Suprapubic skin (tissue), 4 donors: ENCODE measurements around the gene CCDC33. TPM values are rescaled to one million over a fixed set of nuclear protein-coding genes. Genes with fewer than 3 reads are reported as not detected.

Experiments
- DNase-seq, 2 donors: peaks; one replicate each; pipeline ENCODE4 v3.0.0-alpha.2; 2019; ENCODE audit warnings: low spot score in 2 of 2
- H3K27ac ChIP-seq: fragments of 200-600 bp; sonication (generic); one replicate; pipeline ENCODE4 v1.5.1; 2019
- H3K27me3 ChIP-seq: fragments of 200-600 bp; sonication (generic); one replicate; pipeline ENCODE4 v1.5.1; 2019
- H3K36me3 ChIP-seq: fragments of 200-600 bp; sonication (generic); one replicate; pipeline ENCODE4 v1.5.1; 2019
- H3K4me1 ChIP-seq: fragments of 200-600 bp; sonication (generic); one replicate; pipeline ENCODE4 v1.5.1; 2019
- H3K4me3 ChIP-seq: fragments of 200-600 bp; sonication (generic); one replicate; pipeline ENCODE4 v1.5.1; 2019; ENCODE audit warnings: mild to moderate bottlenecking
- H3K9me3 ChIP-seq: fragments of 200-600 bp; sonication (generic); one replicate; pipeline ENCODE4 v1.5.1; 2019
- CTCF ChIP-seq, 2 donors: fragments of 200-600 bp in 1 of 2; fragments of 450-650 bp in 1 of 2; sonication (generic) in 1 of 2; IDR thresholded peaks; one replicate each; pipeline ENCODE4 v1.5.1; 2016 to 2019; ENCODE audit warnings: antibody characterized with exemption in 2 of 2, mild to moderate bottlenecking in 1 of 2, moderate library complexity in 1 of 2
- EP300 ChIP-seq: sonication (generic); formaldehyde crosslinking; IDR thresholded peaks from one replicate; pipeline ENCODE4 v1.6.1; 2017; ENCODE audit warnings: antibody characterized with exemption
- POLR2A ChIP-seq, 2 donors: fragments of 450-650 bp; IDR thresholded peaks; one replicate each; pipeline ENCODE4 v1.6.1; 2017; ENCODE audit warnings: antibody characterized with exemption in 2 of 2, mild to moderate bottlenecking in 2 of 2, moderate library complexity in 2 of 2
- POLR2AphosphoS5 ChIP-seq, 3 donors: sonication (generic); formaldehyde crosslinking; IDR thresholded peaks; one replicate each; pipeline ENCODE4 v1.6.1; 2017; ENCODE audit warnings: antibody characterized with exemption in 3 of 3
- WGBS: methylation state at CpG from one replicate; pipeline ENCODE4 v1.1.5; 2018; 5-methylcytosine and 5-hydroxymethylcytosine counted together
- total RNA-seq, 4 donors: library from RNA; depleted of rRNA; stranded (reverse); fragments of >200 nt; gene quantifications; one replicate each; pipeline ENCODE4 v1.1.0, GENCODE V29; 2016

CCDC33 gene
- total RNA-seq, 4 donors from 2014 or later: 0.60 TPM; not detected in 3

GRCh38 chr15:74261041-74261440 is 24.9 kb downstream of the CCDC33 start:
- WGBS: 87% methylated on average over 3 of the region's 3 CpGs

GRCh38 chr15:74261685-74262084 is 25.6 kb downstream of the CCDC33 start:
- H3K4me1 ChIP-seq: no peaks in the 10 kb centered on the region
- WGBS: 79% methylated on average over 5 of the region's 8 CpGs
- DNase-seq: no peak
- H3K27me3 ChIP-seq: peaks cover 72% of the 10 kb centered on the region
- H3K4me3 ChIP-seq: no peak overlapping the region
- no peak overlapping the region for H3K27ac ChIP-seq
- H3K36me3 ChIP-seq: no peaks in the 10 kb centered on the region
- TF ChIP-seq POLR2A (IDR thresholded peaks at IDR 0.05): no peak
- no peak for TF ChIP-seq CTCF (IDR thresholded peaks at IDR 0.05)
- TF ChIP-seq POLR2AphosphoS5 (IDR thresholded peaks at IDR 0.05): no peak
- no peak for TF ChIP-seq EP300
- no peaks in the 10 kb centered on the region for H3K9me3 ChIP-seq

More at GRCh38 chr15:74261041-74261440, 24.9 kb downstream of the CCDC33 start:
- DNase-seq: no peak
- Histone ChIP-seq H3K4me1 (no peaks in the 10 kb centered on the region), H3K4me3 (no peak overlapping the region), H3K36me3 (no peaks in the 10 kb centered on the region), H3K27me3 (peaks cover 69% of the 10 kb centered on the region), H3K9me3 (no peaks in the 10 kb centered on the region), H3K27ac (no peak overlapping the region)
- no peak for TF ChIP-seq POLR2A (IDR thresholded peaks at IDR 0.05)
- no peak for TF ChIP-seq CTCF (IDR thresholded peaks at IDR 0.05)
- TF ChIP-seq POLR2AphosphoS5 (IDR thresholded peaks at IDR 0.05): no peak
- TF ChIP-seq EP300: no peak

- H3K27me3 ChIP-seq: peaks cover 73% of the 10 kb centered on the region
- H3K4me1 ChIP-seq: no peaks in the 10 kb centered on the region
- H3K9me3 ChIP-seq: no peaks in the 10 kb centered on the region
- H3K36me3 ChIP-seq: no peaks in the 10 kb centered on the region
- 90% methylated on average over 2 of the region's 2 CpGs for WGBS
- H3K27ac ChIP-seq: no peak overlapping the region
- no peak for TF ChIP-seq CTCF (IDR thresholded peaks at IDR 0.05)
- TF ChIP-seq EP300: no peak
- no peak for TF ChIP-seq POLR2A (IDR thresholded peaks at IDR 0.05)
- TF ChIP-seq POLR2AphosphoS5 (IDR thresholded peaks at IDR 0.05): no peak
- no peak for DNase-seq
- H3K4me3 ChIP-seq: no peak overlapping the region
Measured at GRCh38 chr15:74262151-74262550, 26.0 kb downstream of the CCDC33 start.

DNA sequence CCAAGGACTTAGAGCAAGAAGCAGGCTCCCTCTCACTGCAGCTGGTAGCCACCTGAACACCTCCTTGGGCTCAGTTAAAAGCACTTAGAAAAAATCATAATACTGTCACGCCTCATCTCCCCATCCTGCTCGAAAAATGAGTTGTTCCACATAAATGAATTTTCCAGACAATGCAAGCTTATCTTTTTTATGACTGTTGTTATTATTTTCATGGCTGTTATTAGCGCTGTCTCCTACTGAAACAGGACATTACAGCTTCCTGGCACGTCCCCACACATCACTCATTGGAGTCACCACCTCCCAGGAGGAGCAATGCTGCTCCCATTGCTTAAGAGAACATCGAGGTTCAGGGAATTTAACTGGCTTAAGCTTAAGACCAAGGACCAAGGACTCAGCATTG is 26.5 kb downstream of the CCDC33 start:
- 55% methylated on average over 5 of the region's 5 CpGs for WGBS
- no peak overlapping the region for H3K27ac ChIP-seq
- H3K4me1 ChIP-seq: no peaks in the 10 kb centered on the region
- no peaks in the 10 kb centered on the region for H3K9me3 ChIP-seq
- peaks cover 77% of the 10 kb centered on the region for H3K27me3 ChIP-seq
- H3K36me3 ChIP-seq: no peaks in the 10 kb centered on the region
- DNase-seq: no peak
- no peak for TF ChIP-seq EP300
- no peak for TF ChIP-seq CTCF (IDR thresholded peaks at IDR 0.05)
- TF ChIP-seq POLR2AphosphoS5 (IDR thresholded peaks at IDR 0.05): no peak
- H3K4me3 ChIP-seq: no peak overlapping the region

DNA sequence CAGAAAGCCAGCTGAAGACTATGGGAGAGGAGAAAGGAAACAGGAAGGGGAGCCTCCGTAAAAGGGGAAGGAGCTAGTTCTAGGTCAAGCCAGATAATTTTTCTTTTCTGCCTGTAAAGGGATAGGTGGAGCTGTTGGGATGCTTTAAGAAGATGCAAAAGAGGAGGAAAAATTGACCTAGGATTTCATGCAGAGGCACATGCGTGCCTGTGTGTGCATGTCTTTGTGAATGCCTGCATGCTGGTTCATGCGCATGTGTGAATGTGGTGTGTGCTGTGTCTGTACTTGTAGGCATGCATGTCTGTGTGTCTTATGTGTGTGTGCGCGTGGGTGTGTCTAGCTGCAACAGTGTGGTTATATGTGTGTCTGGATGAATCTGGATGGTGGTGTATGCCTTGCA is 27.3 kb downstream of the CCDC33 start:
- no peaks in the 10 kb centered on the region for H3K36me3 ChIP-seq
- WGBS: 39% methylated on average over 5 of the region's 5 CpGs
- no peak overlapping the region for H3K27ac ChIP-seq
- TF ChIP-seq CTCF (IDR thresholded peaks at IDR 0.05): no peak
- no peak for TF ChIP-seq POLR2AphosphoS5 (IDR thresholded peaks at IDR 0.05)
- TF ChIP-seq EP300: no peak
- no peak for TF ChIP-seq POLR2A (IDR thresholded peaks at IDR 0.05)
- H3K27me3 ChIP-seq: peaks cover 74% of the 10 kb centered on the region
- no peaks in the 10 kb centered on the region for H3K9me3 ChIP-seq
- no peaks in the 10 kb centered on the region for H3K4me1 ChIP-seq
- no peak for DNase-seq
- no peak overlapping the region for H3K4me3 ChIP-seq
